ENCODE results near the gene UBA52.

Gene UBA52

GRCh38 chr19:18558202-18558555 is 13.5 kb upstream of the UBA52 start:
- Histone ChIP-seq H3K27me3 (replicated peaks; ENCODE audit: insufficient read depth, low read length) (no peaks in the 10 kb centered on the region), H4K20me1 (ENCODE audit: insufficient read depth, low read length) (no peaks in the 10 kb centered on the region), H3K9ac (ENCODE audit: low read length) (peak overlapping the region; percentile 96), H3K79me2 (ENCODE audit: low read length) (peaks cover 31% of the 10 kb centered on the region), H3K4me2 (ENCODE audit: low read depth, low read length) (peak overlapping the region; percentile 60), H3K27ac (ENCODE audit: low read length) (peak overlapping the region; percentile 59), H3K4me3 (ENCODE audit: low read length) (peak overlapping the region; percentile 99), H3F3A (ENCODE audit: insufficient read depth, low read length) (peaks cover 15% of the 10 kb centered on the region), H2AFZ (ENCODE audit: low read length) (peak overlapping the region; percentile 77), H3K9me2 (replicated peaks; ENCODE audit: insufficient read depth, low read length) (no peaks in the 10 kb centered on the region), H3K36me3 (replicated peaks; ENCODE audit: insufficient read depth, low read length) (no peaks in the 10 kb centered on the region), H3K9me3 (replicated peaks; ENCODE audit: insufficient read depth, low read length) (no peaks in the 10 kb centered on the region), H3K4me1 (ENCODE audit: low read length) (0 out of 2 replicates have a peak, but pooled peaks cover 3% of the 10 kb centered on the region)
- TF ChIP-seq EZH2 (optimal IDR thresholded peaks at IDR 0.05; ENCODE audit: low read depth, low read length): no peak
- no peak for TF ChIP-seq CTCF (IDR thresholded peaks at IDR 0.05; ENCODE audit: low read length)
- TF ChIP-seq EZH2phosphoT487 (IDR thresholded peaks at IDR 0.05; ENCODE audit: low read length): no peak
- no peak for DNase-seq

- Histone ChIP-seq H3K36me3 (replicated peaks; ENCODE audit: insufficient read depth, low read length) (no peaks in the 10 kb centered on the region), H3F3A (ENCODE audit: insufficient read depth, low read length) (peaks cover 15% of the 10 kb centered on the region), H3K9ac (ENCODE audit: low read length) (peak overlapping the region; percentile 96), H3K9me3 (replicated peaks; ENCODE audit: insufficient read depth, low read length) (no peaks in the 10 kb centered on the region), H3K9me2 (replicated peaks; ENCODE audit: insufficient read depth, low read length) (no peaks in the 10 kb centered on the region), H3K4me2 (ENCODE audit: low read depth, low read length) (peak overlapping the region; percentile 60), H4K20me1 (ENCODE audit: insufficient read depth, low read length) (no peaks in the 10 kb centered on the region), H3K4me3 (ENCODE audit: low read length) (peak overlapping the region; percentile 99), H2AFZ (ENCODE audit: low read length) (no peak overlapping the region), H3K79me2 (ENCODE audit: low read length) (peaks cover 31% of the 10 kb centered on the region), H3K4me1 (ENCODE audit: low read length) (0 out of 2 replicates have a peak, but pooled peaks cover 3% of the 10 kb centered on the region), H3K27ac (ENCODE audit: low read length) (peak overlapping the region; percentile 59), H3K27me3 (replicated peaks; ENCODE audit: insufficient read depth, low read length) (no peaks in the 10 kb centered on the region)
- no peak for TF ChIP-seq CTCF (IDR thresholded peaks at IDR 0.05; ENCODE audit: low read length)
- DNase-seq: no peak
Measured at GRCh38 chr19:18558604-18559003, 13.1 kb upstream of the UBA52 start.

- H3K27me3 ChIP-seq (replicated peaks; ENCODE audit: insufficient read depth, low read length): no peaks in the 10 kb centered on the region
- no peaks in the 10 kb centered on the region for H3K9me2 ChIP-seq (replicated peaks; ENCODE audit: insufficient read depth, low read length)
- no peaks in the 10 kb centered on the region for H3K36me3 ChIP-seq (replicated peaks; ENCODE audit: insufficient read depth, low read length)
- no peak overlapping the region for H3K9ac ChIP-seq (ENCODE audit: low read length)
- 0 out of 2 replicates have a peak, but pooled peaks cover 3% of the 10 kb centered on the region for H3K4me1 ChIP-seq (ENCODE audit: low read length)
- peaks cover 31% of the 10 kb centered on the region for H3K79me2 ChIP-seq (ENCODE audit: low read length)
- no peak overlapping the region for H3K4me3 ChIP-seq (ENCODE audit: low read length)
- no peak for DNase-seq
- no peak overlapping the region for H3K4me2 ChIP-seq (ENCODE audit: low read depth, low read length)
- no peak overlapping the region for H3K27ac ChIP-seq (ENCODE audit: low read length)
- no peak for TF ChIP-seq EZH2 (optimal IDR thresholded peaks at IDR 0.05; ENCODE audit: low read depth, low read length)
- TF ChIP-seq EZH2phosphoT487 (IDR thresholded peaks at IDR 0.05; ENCODE audit: low read length): no peak
- TF ChIP-seq CTCF (IDR thresholded peaks at IDR 0.05; ENCODE audit: low read length): no peak
- H4K20me1 ChIP-seq (ENCODE audit: insufficient read depth, low read length): no peaks in the 10 kb centered on the region
- H3K9me3 ChIP-seq (replicated peaks; ENCODE audit: insufficient read depth, low read length): no peaks in the 10 kb centered on the region
- H2AFZ ChIP-seq (ENCODE audit: low read length): no peak overlapping the region
- peaks cover 15% of the 10 kb centered on the region for H3F3A ChIP-seq (ENCODE audit: insufficient read depth, low read length)
Measured at GRCh38 chr19:18559685-18560084, 12.0 kb upstream of the UBA52 start.

All from MM.1S (cell line).